HepG2 (cell line): ENCODE measurements around the gene ODAD4. TPM values are rescaled to one million over a fixed set of nuclear protein-coding genes. Genes with fewer than 3 reads are reported as not detected.

Source experiments
- DNMT3B ChIP-seq: conservative IDR thresholded peaks from 2 replicates; pipeline ENCODE4 v1.6.1; 2016; ENCODE audit warnings: missing biosample characterization, control low read depth
- EP300 ChIP-seq, 3 experiments: sonication (generic) in 1 of 3; formaldehyde crosslinking in 1 of 3; IDR thresholded peaks; 2 replicates each; pipeline versions ENCODE4 v1.5.1 to v1.6.1; 2011 to 2020; ENCODE audit warnings: low read depth in 2 of 3, low read length in 2 of 3, borderline replicate concordance in 1 of 3, improper control_type of control experiment in 1 of 3, mild to moderate bottlenecking in 1 of 3, missing genetic modification reagents in 1 of 3, moderate library complexity in 1 of 3
- HNRNPK ChIP-seq: fragments of 200-400 bp; formaldehyde crosslinking; IDR thresholded peaks from 2 replicates; pipeline ENCODE4 v1.6.1; 2018; ENCODE audit warnings: low read length, low read depth, moderate library complexity, mild to moderate bottlenecking; ENCODE audit not compliant: poor library complexity, severe bottlenecking
- NR2F2 ChIP-seq: IDR thresholded peaks from 2 replicates; pipeline ENCODE4 v1.6.1; 2012; ENCODE audit warnings: low read depth, inconsistent platforms, borderline replicate concordance
- PITX1 ChIP-seq: sonication (generic); formaldehyde crosslinking; IDR thresholded peaks from 2 replicates; pipeline ENCODE4 v1.5.1; 2020; ENCODE audit warnings: mild to moderate bottlenecking, missing genetic modification reagents
- POLR2G ChIP-seq: fragments of 200-400 bp; formaldehyde crosslinking; IDR thresholded peaks from 2 replicates; pipeline ENCODE4 v1.6.1; 2018; ENCODE audit warnings: mild to moderate bottlenecking, low read depth, low read length, moderate library complexity
- SETDB1 ChIP-seq: sonication (generic); formaldehyde crosslinking; IDR thresholded peaks from 2 replicates; pipeline ENCODE4 v1.5.1; 2020; ENCODE audit warnings: missing genetic modification reagents, mild to moderate bottlenecking, borderline replicate concordance
- SP140L ChIP-seq: sonication (generic); formaldehyde crosslinking; IDR thresholded peaks from 2 replicates; pipeline ENCODE4 v1.4.0; 2020; ENCODE audit warnings: missing genetic modification reagents, borderline replicate concordance
- SRSF9 ChIP-seq: fragments of 200-400 bp; formaldehyde crosslinking; IDR thresholded peaks from 2 replicates; pipeline ENCODE4 v1.6.1; 2018; ENCODE audit warnings: borderline replicate concordance, mild to moderate bottlenecking, low read depth, low read length; ENCODE audit not compliant: insufficient read depth, poor library complexity, severe bottlenecking
- TCF12 ChIP-seq, 2 experiments: fragments of 450-650 bp in 1 of 2; sonication (generic) in 1 of 2; formaldehyde crosslinking in 1 of 2; IDR thresholded peaks; 2 replicates each; pipeline versions ENCODE4 v1.6.1 to v1.8.0; 2017 to 2022; ENCODE audit warnings: antibody characterized with exemption in 1 of 2, mild to moderate bottlenecking in 1 of 2, missing genetic modification reagents in 1 of 2, moderate library complexity in 1 of 2
- TGIF2 ChIP-seq: IDR thresholded peaks from 2 replicates; pipeline ENCODE4 v1.6.1; 2016; ENCODE audit warnings: control low read depth, missing compliant biosample characterization
- THYN1 ChIP-seq: sonication (generic); formaldehyde crosslinking; IDR thresholded peaks from 2 replicates; pipeline ENCODE4 v1.8.1; 2023; ENCODE audit warnings: low read depth, mild to moderate bottlenecking, moderate library complexity, missing genetic modification reagents, borderline replicate concordance
- XRCC5 ChIP-seq: fragments of 200-400 bp; formaldehyde crosslinking; optimal IDR thresholded peaks from 2 replicates; pipeline ENCODE3; 2017; ENCODE audit warnings: mild to moderate bottlenecking, low read length
- ZBTB4 ChIP-seq: sonication (generic); formaldehyde crosslinking; IDR thresholded peaks from 2 replicates; pipeline ENCODE4 v1.4.0; 2020; ENCODE audit warnings: missing genetic modification reagents, mild to moderate bottlenecking, borderline replicate concordance
- ZBTB7A ChIP-seq: sonication (generic); formaldehyde crosslinking; IDR thresholded peaks from 2 replicates; pipeline ENCODE4 v1.8.0; 2022; ENCODE audit warnings: mild to moderate bottlenecking, missing genetic modification reagents
- ZFY ChIP-seq: sonication (generic); formaldehyde crosslinking; IDR thresholded peaks from 2 replicates; pipeline ENCODE4 v1.4.0; 2020; ENCODE audit warnings: missing genetic modification reagents
- ZNF205 ChIP-seq: IDR thresholded peaks from 2 replicates; pipeline ENCODE4 v1.6.1; 2018; ENCODE audit warnings: missing biosample characterization, missing genetic modification reagents
- ZNF33B ChIP-seq: sonication (generic); formaldehyde crosslinking; IDR thresholded peaks from 2 replicates; pipeline ENCODE4 v1.5.1; 2020; ENCODE audit warnings: mild to moderate bottlenecking, missing genetic modification reagents
- ZNF547 ChIP-seq: sonication (generic); formaldehyde crosslinking; IDR thresholded peaks from 2 replicates; pipeline ENCODE4 v1.5.1; 2020; ENCODE audit warnings: mild to moderate bottlenecking, missing genetic modification reagents
- ZNF720 ChIP-seq: sonication (generic); formaldehyde crosslinking; IDR thresholded peaks from 2 replicates; pipeline ENCODE4 v1.4.0; 2020; ENCODE audit warnings: missing genetic modification reagents
- ZNF772 ChIP-seq: sonication (generic); formaldehyde crosslinking; IDR thresholded peaks from 2 replicates; pipeline ENCODE4 v1.5.0; 2020; ENCODE audit warnings: mild to moderate bottlenecking, missing genetic modification reagents
- ZNF780A ChIP-seq: sonication (generic); formaldehyde crosslinking; IDR thresholded peaks from 2 replicates; pipeline ENCODE4 v1.8.0; 2022; ENCODE audit warnings: mild to moderate bottlenecking, missing genetic modification reagents, moderate library complexity
- polyA plus RNA-seq, 8 experiments: library from polyadenylated mRNA; depleted of rRNA in 3 of 8; stranded (reverse) in 7 of 8; unstranded in 1 of 8; fragments of >200 nt; fragmentation: Illumina TruSeq in 4 of 8; extraction: Trizol in 4 of 8; gene quantifications; 2 replicates each; pipeline versions ENCODE4 v1.2.1 to v1.2.3, GENCODE V29; 2011 to 2016; ENCODE audit warnings: low read depth in 4 of 8, missing spikeins in 1 of 8, mixed read lengths in 1 of 8; ENCODE audit not compliant: insufficient read depth in 1 of 8
- total RNA-seq, 5 experiments: library from RNA; depleted of rRNA; stranded (reverse); fragments of >200 nt; fragmentation: Illumina TruSeq; extraction: Trizol; gene quantifications; 2 replicates each; pipeline ENCODE4 v1.2.3, GENCODE V29; 2016; ENCODE audit warnings: low read depth in 1 of 5
- TF ChIP-seq, protein P1 (sequence below): sonication (generic); formaldehyde crosslinking; IDR thresholded peaks from 2 replicates; pipeline ENCODE4 v1.9.0; 2021; ENCODE audit warnings: missing genetic modification reagents, mild to moderate bottlenecking, borderline replicate concordance
- TF ChIP-seq, protein P2 (sequence below): sonication (generic); formaldehyde crosslinking; IDR thresholded peaks from 2 replicates; pipeline ENCODE4 v1.8.0; 2023; ENCODE audit warnings: mild to moderate bottlenecking, missing genetic modification reagents

The ODAD4 gene
- total and polyA plus RNA-seq, 2 of the 13 experiments (the other 11 are each of a cell fraction or from before 2014, with no cell fraction given), result 0.48 to 0.53 TPM

DNA sequence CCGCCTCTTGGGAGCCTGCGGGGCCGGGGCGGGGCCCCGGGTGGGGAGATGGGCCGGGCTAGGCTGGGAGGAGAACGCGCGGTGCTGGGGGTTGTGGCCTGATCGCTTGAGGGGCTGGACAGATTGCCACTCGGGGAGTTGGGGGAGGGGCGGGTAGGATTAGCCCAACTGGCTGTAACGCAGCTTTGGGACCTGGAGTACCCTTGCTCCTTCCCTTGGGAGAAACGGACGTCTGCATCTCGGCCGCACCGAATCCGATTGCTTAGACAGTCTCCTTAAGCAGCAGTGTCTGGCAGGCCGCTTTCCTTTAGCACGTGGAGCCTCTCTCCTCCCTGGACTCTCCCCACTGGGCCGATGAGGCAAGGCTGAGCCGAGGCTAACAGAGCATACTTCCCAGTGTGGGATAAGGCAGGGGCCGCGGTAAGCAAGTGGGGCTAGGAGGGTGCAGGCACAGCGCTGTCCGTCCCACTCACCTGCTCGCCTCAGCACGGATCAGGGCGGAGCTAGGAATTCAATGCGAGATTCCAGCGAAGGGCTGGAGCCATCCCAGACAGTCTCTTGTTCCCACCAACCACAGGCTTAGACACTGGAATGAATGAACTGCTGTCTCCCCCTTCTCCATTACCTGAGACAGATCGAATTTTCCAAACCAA is 11.1 kb upstream of the ODAD4 start (continued):
- TF ChIP-seq PITX1, result peak; percentile 95
- TF ChIP-seq TCF12 (IDR thresholded peaks at IDR 0.05), result no peak
- peak; percentile 84; the same call in 1 of the 2 replicates for TF ChIP-seq TCF12 (CRISPR knock-in tag; IDR thresholded peaks at IDR 0.05)
- TF ChIP-seq ZBTB7A (CRISPR knock-in tag), result peak; percentile 84
- TF ChIP-seq ZNF547 (CRISPR knock-in tag), result peak; percentile 29; the same call in 1 of the 2 replicates
- TF ChIP-seq NR2F2, result no peak; the same call in 1 of the 2 replicates
- no peak for TF ChIP-seq SRSF9
- 0 out of 2 replicates have a peak, but pooled peaks have one; percentile 14 for TF ChIP-seq DNMT3B (CRISPR knock-in tag)
- TF ChIP-seq ZNF720 (CRISPR knock-in tag), result no peak
- TF ChIP-seq SETDB1, result no peak
- no peak; the same call in 1 of the 2 replicates for TF ChIP-seq SP140L
- peak; percentile 79; the same call in 1 of the 2 replicates for TF ChIP-seq ZBTB4 (CRISPR knock-in tag)
- TF ChIP-seq ZNF780A, result no peak
- no peak for TF ChIP-seq XRCC5
- no peak; a peak in 1 of 4 replicates for TF ChIP-seq EP300 (IDR thresholded peaks at IDR 0.05; ENCODE audit: low read depth in 2 of 2, low read length in 2 of 2)
- peak; percentile 18; the same call in 1 of the 2 replicates for TF ChIP-seq EP300 (CRISPR knock-in tag; IDR thresholded peaks at IDR 0.05; ENCODE audit: borderline replicate concordance)
- TF ChIP-seq, protein P1, sequence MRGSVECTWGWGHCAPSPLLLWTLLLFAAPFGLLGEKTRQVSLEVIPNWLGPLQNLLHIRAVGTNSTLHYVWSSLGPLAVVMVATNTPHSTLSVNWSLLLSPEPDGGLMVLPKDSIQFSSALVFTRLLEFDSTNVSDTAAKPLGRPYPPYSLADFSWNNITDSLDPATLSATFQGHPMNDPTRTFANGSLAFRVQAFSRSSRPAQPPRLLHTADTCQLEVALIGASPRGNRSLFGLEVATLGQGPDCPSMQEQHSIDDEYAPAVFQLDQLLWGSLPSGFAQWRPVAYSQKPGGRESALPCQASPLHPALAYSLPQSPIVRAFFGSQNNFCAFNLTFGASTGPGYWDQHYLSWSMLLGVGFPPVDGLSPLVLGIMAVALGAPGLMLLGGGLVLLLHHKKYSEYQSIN (CRISPR knock-in tag), result no peak
- peak; percentile 83 for TF ChIP-seq ZFY (CRISPR knock-in tag)
- TF ChIP-seq THYN1 (CRISPR knock-in tag), result peak; percentile 78; the same call in 1 of the 2 replicates
- peak; percentile 52; the same call in 1 of the 2 replicates for TF ChIP-seq ZNF772
- TF ChIP-seq TGIF2, result peak; percentile 72; the same call in 1 of the 2 replicates
- TF ChIP-seq, protein P2, sequence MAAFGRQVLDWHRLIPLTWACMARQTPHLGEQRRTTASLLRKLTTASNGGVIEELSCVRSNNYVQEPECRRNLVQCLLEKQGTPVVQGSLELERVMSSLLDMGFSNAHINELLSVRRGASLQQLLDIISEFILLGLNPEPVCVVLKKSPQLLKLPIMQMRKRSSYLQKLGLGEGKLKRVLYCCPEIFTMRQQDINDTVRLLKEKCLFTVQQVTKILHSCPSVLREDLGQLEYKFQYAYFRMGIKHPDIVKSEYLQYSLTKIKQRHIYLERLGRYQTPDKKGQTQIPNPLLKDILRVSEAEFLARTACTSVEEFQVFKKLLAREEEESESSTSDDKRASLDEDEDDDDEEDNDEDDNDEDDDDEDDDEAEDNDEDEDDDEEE (CRISPR knock-in tag), result peak; percentile 61; the same call in 1 of the 2 replicates
- TF ChIP-seq POLR2G, result peak; percentile 46; the same call in 1 of the 2 replicates
- TF ChIP-seq HNRNPK, result no peak
- no peak for TF ChIP-seq ZNF205 (CRISPR knock-in tag)
- TF ChIP-seq ZNF33B (CRISPR knock-in tag), result no peak; the same call in 1 of the 2 replicates
